Mesodermal cell (in vitro differentiated cells): Measurements from ENCODE around the gene MCC.
"Not testable (repeated sequence)": the region's sequence is repeated elsewhere in the genome, so short reads cannot be mapped to it uniquely, and the experiment has no call there.

Experiments used
- H3K27ac ChIP-seq: 2 replicates; pipeline ENCODE4 v1.7.0; 2013; ENCODE audit warnings: mild to moderate bottlenecking, low read depth, low read length, moderate library complexity; ENCODE audit not compliant: severe bottlenecking
- H3K36me3 ChIP-seq: 2 replicates; pipeline ENCODE4 v1.7.1; 2013; ENCODE audit warnings: mild to moderate bottlenecking, low read length, moderate library complexity; ENCODE audit not compliant: control insufficient read depth, insufficient read depth
- H3K4me1 ChIP-seq: one replicate; pipeline ENCODE4 v1.7.1; 2013; ENCODE audit warnings: mild to moderate bottlenecking, low read length; ENCODE audit not compliant: insufficient read depth, control insufficient read depth, poor library complexity, severe bottlenecking
- H3K4me3 ChIP-seq: 2 replicates; pipeline ENCODE4 v1.7.0; 2013; ENCODE audit warnings: low read length, control low read depth, mild to moderate bottlenecking; ENCODE audit not compliant: insufficient read depth, poor library complexity, severe bottlenecking; ENCODE audit errors: extremely low read depth
- H3K9me3 ChIP-seq: 2 replicates; pipeline ENCODE4 v1.7.1; 2013; ENCODE audit warnings: mild to moderate bottlenecking, low read length, moderate library complexity; ENCODE audit not compliant: control insufficient read depth
- WGBS, 2 experiments: methylation state at CpG; one replicate each; pipeline ENCODE4 v1.1.5; 2013; ENCODE audit warnings: missing lambda C conversion rate in 2 of 2; ENCODE audit not compliant: insufficient coverage in 2 of 2; 5-methylcytosine and 5-hydroxymethylcytosine counted together

Gene MCC

DNA sequence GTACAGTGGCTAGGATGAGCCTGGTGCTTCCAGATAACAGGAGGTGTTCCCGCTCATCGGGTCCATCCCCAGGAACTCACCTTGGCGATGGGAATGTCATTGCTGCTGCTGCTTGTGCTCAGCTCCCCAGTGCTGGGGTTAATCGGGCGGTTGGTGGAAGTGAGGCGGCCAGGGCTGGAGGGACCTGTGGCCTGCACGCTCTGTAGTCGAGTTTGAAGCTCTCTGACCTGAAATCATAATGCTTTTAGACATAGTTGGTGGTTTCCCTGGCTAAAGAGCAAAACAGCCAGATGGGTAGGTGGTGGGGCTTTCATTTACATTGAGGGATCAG, 403.2 kb downstream of the MCC start:
- H3K4me1 ChIP-seq, result peaks cover 10% of the 10 kb centered on the region
- 93 to 94% methylated on average over 6 to 8 of the region's 8 CpGs for WGBS, 2 experiments

DNA sequence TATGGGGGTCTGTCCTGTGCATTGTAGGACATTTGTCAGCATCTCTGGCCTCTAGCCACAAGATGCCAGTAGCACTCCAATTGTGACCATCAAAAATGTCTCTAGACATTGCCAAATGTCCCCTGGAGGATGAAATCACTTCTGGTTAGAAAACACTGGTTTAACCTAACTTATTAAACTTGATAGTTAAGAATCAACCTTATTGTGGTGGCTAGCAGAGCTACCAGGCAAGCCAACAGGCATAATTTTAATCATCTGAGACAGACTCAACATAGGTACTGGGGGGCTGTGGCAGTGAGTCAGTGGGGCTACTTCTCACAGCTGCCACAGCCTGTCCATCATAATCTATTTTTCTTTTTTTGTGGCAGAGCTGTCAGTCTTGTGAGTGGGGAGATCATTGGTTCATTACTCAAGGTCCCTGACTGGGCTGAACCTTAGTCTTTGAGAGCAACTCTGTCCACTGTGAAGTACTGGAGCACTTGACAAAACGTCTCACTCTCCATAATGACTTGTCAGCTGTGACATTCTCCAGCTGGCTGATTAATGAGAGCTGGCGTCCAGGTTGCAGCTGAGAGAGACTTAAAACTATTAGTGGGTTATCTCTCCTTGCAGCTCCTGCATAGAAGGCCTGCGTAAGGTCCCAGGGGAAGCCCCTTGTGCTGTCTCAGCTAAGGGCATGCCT, 403.7 kb downstream of the MCC start:
- Histone ChIP-seq H3K4me3 (no peak overlapping the region), H3K4me1 (peaks cover 10% of the 10 kb centered on the region), H3K27ac (no peak overlapping the region), H3K36me3 (peaks cover 13% of the 10 kb centered on the region), H3K9me3 (no peaks in the 10 kb centered on the region)
- WGBS, 2 experiments, result 52 to 86% methylated on average over 1 to 2 of the region's 3 CpGs

More for the DNA sequence above, 403.2 kb downstream of the MCC start:
- H3K9me3 ChIP-seq, result no peaks in the 10 kb centered on the region
- H3K27ac ChIP-seq, result no peak overlapping the region
- peaks cover 13% of the 10 kb centered on the region for H3K36me3 ChIP-seq
- H3K4me3 ChIP-seq, result no peak overlapping the region

DNA sequence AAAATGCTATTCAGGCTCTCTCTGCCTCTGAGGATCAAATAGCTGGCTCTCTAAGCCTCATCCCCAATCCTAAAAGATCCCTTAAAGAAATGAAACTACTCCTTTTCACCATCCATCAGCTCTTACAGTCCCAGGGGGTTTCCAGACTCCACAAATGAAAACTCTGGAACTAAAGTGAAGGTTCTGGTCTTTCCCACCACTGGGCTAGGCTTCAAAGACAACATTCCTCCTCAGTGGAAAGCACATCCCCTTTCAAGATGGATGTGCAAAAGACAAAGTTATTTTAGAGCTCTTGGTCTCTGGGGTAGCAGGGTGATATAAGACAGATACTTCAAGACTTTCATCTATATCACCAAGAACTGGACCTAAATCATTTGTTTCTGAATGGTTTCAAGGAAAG, 404.8 kb downstream of the MCC start:
- peak overlapping the region; percentile 68 for H3K27ac ChIP-seq
- H3K4me3 ChIP-seq, result no peak overlapping the region
- H3K4me1 ChIP-seq, result peaks cover 10% of the 10 kb centered on the region
- H3K36me3 ChIP-seq, result peaks cover 13% of the 10 kb centered on the region
- H3K9me3 ChIP-seq, result no peaks in the 10 kb centered on the region

DNA sequence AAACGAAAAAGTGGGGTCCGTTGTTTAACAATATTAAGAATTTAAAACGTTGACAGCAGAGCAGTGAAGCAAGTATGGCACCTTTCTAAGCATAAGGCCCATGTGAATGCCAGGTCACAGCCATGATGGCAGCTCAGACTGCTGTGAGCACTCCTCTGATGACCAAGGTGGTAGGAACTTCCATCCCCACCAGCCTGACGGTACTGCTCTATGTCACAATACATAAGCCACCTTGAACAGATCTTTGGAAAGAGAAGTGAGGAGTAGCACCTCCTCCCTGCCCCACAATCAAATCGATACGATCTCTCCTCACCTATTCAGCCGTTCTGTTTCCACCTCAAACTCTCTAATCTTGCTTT, 405.7 kb downstream of the MCC start:
- Histone ChIP-seq H3K27ac (no peak overlapping the region), H3K4me3 (no peak overlapping the region), H3K36me3 (peaks cover 13% of the 10 kb centered on the region), H3K9me3 (no peaks in the 10 kb centered on the region), H3K4me1 (peaks cover 10% of the 10 kb centered on the region)
- 94 to 98% methylated on average over 4 of the region's 7 CpGs for WGBS, 2 experiments

DNA sequence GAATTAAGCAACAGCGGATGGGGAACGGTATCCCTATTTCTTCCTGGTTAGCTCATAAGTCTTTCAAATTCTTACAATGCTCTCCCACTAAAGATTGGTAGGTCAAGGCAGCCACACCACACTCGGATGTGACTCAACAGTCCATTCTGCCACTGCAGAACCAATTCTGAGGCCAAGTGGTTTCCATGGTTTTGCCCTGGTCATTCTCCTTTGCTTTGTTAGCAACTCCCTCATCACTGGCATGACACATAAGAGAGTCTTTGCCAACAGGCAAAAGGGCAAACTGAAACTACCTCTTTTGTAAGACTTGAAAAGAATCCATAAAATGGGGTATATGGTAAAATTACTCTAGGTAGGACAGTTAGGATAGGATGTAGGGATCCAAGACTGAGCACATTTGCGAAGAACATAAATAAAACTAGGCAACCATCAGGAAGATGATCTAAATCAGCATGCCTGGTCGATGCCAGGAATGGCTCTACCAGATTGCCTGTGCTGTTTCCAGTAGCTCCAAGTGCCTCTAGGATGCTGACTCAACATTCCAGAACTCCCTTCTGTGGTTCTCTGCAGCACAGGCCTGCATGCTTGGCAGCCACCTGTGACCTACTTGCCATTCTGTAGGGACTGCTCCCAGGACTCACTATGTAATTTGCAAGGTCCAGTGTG, 406.2 kb downstream of the MCC start:
- H3K36me3 ChIP-seq, result peaks cover 13% of the 10 kb centered on the region
- peaks cover 10% of the 10 kb centered on the region for H3K4me1 ChIP-seq
- peak overlapping the region; percentile 70 for H3K27ac ChIP-seq
- 92 to 96% methylated on average over 5 of the region's 5 CpGs for WGBS, 2 experiments
- no peaks in the 10 kb centered on the region for H3K9me3 ChIP-seq
- no peak overlapping the region for H3K4me3 ChIP-seq

DNA sequence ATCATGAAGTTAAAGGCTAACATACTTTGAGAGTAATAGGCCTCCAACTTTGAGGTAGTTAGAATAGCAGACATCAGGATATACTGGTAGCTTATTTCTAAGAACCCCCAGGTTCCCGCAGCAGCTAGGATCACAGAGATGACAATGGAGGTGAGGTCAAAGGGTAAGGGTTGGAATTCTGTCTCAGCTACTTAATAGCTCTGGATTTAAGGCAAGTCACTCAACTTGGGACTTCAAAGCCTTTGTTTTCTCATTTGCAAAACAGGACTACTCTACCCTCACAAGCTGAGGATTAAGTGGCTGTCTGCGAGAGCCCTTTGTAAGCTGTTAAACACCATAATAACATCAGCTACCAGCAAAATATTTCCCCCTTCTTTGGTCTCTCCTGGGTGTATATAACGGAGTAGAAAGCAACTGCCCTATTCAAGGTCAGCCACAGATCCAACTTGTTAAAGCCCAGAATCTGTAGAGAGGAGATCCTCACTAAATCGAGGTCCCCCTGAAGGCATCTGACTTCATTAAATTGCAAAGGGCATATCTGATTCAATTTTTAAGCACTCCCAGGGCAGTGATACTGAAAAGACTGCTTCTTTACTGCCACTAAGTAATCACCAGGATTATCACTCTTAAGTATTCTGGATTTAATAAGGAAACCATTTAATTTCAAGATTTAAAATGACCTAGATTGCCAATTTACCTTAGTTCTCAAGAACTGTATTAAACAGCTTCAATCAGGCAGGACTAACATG, 407.0 kb downstream of the MCC start:
- 47% methylated on average over 3 of the region's 4 CpGs; no CpG with 5 or more reads in 1 of the 2 experiments for WGBS, 2 experiments
- peak overlapping the region; percentile 70 for H3K27ac ChIP-seq

DNA sequence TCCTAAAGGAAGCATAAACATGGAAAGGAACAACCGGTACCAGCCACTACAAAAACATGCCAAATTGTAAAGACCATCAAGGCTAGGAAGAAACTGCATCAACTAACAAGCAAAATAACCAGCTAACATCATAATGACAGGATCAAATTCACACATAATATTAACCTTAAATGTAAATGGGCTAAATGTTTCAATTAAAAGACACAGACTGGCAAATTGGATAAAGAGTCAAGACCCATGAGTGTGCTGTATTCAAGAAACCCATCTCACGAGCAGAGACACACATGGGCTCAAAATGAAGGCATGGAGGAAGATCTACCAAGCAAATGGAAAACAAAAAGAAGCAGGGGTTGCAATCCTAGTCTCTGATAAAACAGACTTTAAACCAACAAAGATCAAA, 411.6 kb downstream of the MCC start:
- peaks cover 16% of the 10 kb centered on the region for H3K36me3 ChIP-seq
- H3K27ac ChIP-seq, H3K9me3 ChIP-seq, H3K4me3 ChIP-seq, H3K4me1 ChIP-seq: not testable (repeated sequence)
- 86 to 100% methylated on average over 1 of the region's 2 CpGs for WGBS, 2 experiments

More for the DNA sequence above, 407.0 kb downstream of the MCC start:
- peaks cover 13% of the 10 kb centered on the region for H3K36me3 ChIP-seq
- peaks cover 10% of the 10 kb centered on the region for H3K4me1 ChIP-seq
- H3K9me3 ChIP-seq, result no peaks in the 10 kb centered on the region
- no peak overlapping the region for H3K4me3 ChIP-seq

DNA sequence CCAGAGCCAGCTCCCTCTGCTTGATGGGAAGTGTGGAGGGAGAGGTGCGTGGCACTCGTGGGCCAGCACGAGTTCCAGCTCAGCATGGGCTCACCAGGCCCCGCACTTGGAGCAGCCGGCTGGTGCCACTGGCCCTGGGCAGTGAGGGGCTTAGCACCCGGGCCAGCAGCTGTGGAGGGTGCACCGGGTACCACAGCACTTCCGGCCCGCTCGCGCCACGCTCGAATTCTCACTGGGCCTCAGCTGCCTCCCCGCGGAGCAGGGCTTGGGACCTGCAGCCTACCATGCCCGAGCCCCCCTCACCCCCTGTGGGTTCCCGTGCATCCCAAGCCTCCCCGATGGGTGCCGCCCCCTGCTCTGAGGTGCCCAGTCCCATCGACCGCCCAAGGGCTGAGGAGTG, 413.2 kb downstream of the MCC start:
- WGBS, 2 experiments, result 95 to 100% methylated on average over 13 to 18 of the region's 21 CpGs
- Histone ChIP-seq H3K9me3 (peaks cover 6% of the 10 kb centered on the region), H3K4me3 (no peak overlapping the region), H3K27ac (no peak overlapping the region), H3K36me3 (peaks cover 13% of the 10 kb centered on the region), H3K4me1 (peaks cover 3% of the 10 kb centered on the region)

DNA sequence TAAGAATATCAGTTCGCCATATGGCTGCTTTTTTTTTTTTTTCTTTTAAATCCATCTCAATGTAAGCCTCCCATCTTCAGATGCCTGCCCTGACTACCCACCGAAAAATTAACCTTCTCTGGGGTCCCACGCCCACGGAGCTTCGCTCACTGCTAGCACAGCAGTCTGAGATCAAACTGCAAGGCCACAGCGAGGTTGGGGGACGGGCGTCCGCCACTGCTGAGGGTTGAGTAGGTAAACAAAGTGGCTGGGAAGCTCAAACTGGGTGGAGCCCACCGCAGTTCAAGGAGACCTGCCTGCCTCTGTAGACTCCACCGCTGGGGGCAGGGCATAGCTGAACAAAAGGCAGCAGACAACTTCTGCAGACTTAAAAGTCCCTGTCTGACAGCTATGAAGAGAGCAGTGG, 414.6 kb downstream of the MCC start:
- H3K4me1 ChIP-seq, H3K27ac ChIP-seq, H3K4me3 ChIP-seq, H3K9me3 ChIP-seq: not testable (repeated sequence)
- H3K36me3 ChIP-seq, result peaks cover 22% of the 10 kb centered on the region
- 83 to 85% methylated on average over 9 to 11 of the region's 11 CpGs for WGBS, 2 experiments

DNA sequence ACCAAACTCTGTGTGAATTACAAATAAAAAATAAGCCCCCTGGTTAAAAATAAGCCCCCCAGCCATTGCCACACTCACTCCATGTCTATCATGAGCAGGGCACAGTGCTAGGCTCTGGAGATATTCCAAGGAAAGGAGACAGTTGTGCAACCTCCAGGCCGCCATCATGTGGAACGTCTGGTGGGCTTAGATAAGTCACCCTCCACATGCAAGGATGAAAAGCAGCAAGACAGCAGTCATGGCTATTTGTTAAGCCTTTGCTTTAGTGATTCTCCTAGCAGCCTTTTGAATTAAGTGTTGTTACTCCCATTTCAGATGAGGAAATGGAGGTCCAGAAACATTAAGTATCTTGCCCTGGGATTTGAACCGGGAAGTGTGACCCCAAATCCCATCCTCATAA, 416.9 kb downstream of the MCC start:
- H3K9me3 ChIP-seq, result peaks cover 6% of the 10 kb centered on the region
- H3K27ac ChIP-seq, result no peak overlapping the region
- WGBS, 2 experiments, result 60 to 81% methylated on average over 2 to 3 of the region's 3 CpGs
- H3K4me3 ChIP-seq, result no peak overlapping the region
- H3K36me3 ChIP-seq, result peaks cover 29% of the 10 kb centered on the region
- H3K4me1 ChIP-seq, result peaks cover 3% of the 10 kb centered on the region

DNA sequence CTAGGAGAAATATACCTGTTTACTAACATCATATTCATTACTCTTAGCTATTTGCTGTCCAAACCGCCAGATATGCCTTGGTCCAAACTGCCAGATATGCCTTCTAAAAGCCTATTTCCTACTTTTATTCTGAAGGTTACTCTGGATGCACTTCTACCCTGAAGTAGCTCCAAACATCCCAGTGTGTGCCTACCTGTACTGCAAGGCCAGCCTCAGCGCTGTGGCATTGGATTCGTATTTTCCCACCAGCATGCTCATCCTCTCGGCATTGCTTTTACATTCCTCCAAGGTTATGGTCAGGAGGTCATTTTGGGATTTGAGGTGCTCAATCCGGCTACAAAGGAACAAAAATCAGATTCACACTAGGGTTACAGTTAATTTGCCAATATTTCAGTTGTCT, 417.4 kb downstream of the MCC start:
- Histone ChIP-seq H3K27ac (no peak overlapping the region), H3K4me3 (no peak overlapping the region), H3K36me3 (peaks cover 29% of the 10 kb centered on the region), H3K4me1 (peaks cover 3% of the 10 kb centered on the region), H3K9me3 (peaks cover 6% of the 10 kb centered on the region)
- 92 to 100% methylated on average over 2 to 3 of the region's 5 CpGs for WGBS, 2 experiments
